Measurements from ENCODE around the gene OR10A6. TPM values are rescaled to one million over a fixed set of nuclear protein-coding genes. Genes with fewer than 3 reads are reported as not detected.
A peak's percentile ranks its signal among the peaks of the same experiment; 100 is the strongest.

OR10A6 gene, protein sequence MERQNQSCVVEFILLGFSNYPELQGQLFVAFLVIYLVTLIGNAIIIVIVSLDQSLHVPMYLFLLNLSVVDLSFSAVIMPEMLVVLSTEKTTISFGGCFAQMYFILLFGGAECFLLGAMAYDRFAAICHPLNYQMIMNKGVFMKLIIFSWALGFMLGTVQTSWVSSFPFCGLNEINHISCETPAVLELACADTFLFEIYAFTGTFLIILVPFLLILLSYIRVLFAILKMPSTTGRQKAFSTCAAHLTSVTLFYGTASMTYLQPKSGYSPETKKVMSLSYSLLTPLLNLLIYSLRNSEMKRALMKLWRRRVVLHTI
- 0.07 TPM in 1 of 2 replicates, not detected in the other for total RNA-seq (2013; cell fraction: nucleolus; rRNA removed)
- not detected in 2 replicates for total RNA-seq (2014; rRNA removed)
- not detected in 2 replicates for total RNA-seq (2014; rRNA removed; fragmentation: Illumina TruSeq; extraction: Trizol)
- total RNA-seq (2021), result not detected in 2 replicates
- not detected for polyA plus RNA-seq (2011; ENCODE audit: low read depth)
- not detected in 2 replicates for polyA plus RNA-seq (2011; rRNA removed)
- polyA plus RNA-seq (2011; cell fraction: cytosol; rRNA removed), result not detected in 2 replicates
- polyA plus RNA-seq (2011; cell fraction: nucleus; rRNA removed), result 0.12 TPM in 1 of 2 replicates, not detected in the other
- polyA plus RNA-seq (2012), result not detected in 2 replicates
- polyA plus RNA-seq (2014; fragmentation: Illumina TruSeq; extraction: Trizol), result not detected in 2 replicates
- not detected for polyA plus RNA-seq (2014; fragmentation: Nextera tagmentation; extraction: Ambion mirVana)
- not detected in 2 replicates for polyA plus RNA-seq (2014; rRNA removed)
- not detected for polyA plus RNA-seq (2016; fragmentation: Nextera tagmentation; extraction: Ambion mirVana)
- polyA minus RNA-seq (2011; rRNA and poly(A)+ RNA removed), result not detected in 2 replicates
- not detected in 2 replicates for polyA minus RNA-seq (2011; cell fraction: cytosol; rRNA and poly(A)+ RNA removed)
- polyA minus RNA-seq (2011; cell fraction: nucleus; rRNA and poly(A)+ RNA removed), result not detected in 2 replicates
- Bru-seq, nascent RNA, result percentile 10 among the genes with signal in this experiment
- not detected for BruChase-seq, experiment 1, labeled RNA remaining after a 6-hour chase
- BruChase-seq, experiment 2, labeled RNA remaining after a 2-hour chase, result not detected
- long read RNA-seq, experiment 1, result 0 reads
- long read RNA-seq, experiment 2, result 0 reads

DNA sequence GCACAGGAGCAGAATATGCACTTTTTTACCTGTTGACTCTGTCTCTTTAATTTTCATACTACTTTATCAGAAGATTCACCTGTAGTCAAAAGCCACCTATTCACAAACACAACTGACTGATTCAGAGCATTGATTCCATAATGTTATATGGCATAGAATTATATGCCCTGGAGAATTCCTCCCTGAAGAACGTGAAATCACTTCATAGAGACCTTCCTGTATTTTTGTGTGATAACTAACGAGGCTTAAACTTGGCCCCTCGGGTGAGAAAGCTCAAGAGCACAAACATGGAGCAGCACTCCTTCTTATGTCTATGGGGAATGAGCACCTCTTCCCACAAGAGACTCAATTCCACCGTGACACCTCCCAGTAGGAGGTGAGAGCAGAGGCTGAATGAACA lies at the start of gene OR10A6:
Gene OR10A6, minus strand, starts transcription at position 101 of the 400 bp plus-strand sequence. CDS start 2,606 bp downstream, outside the sequence.
- CTCF ChIA-PET, result no interaction called here

More for the DNA sequence above, at the start of gene OR10A6:
- ChIA-PET RAD21 (ENCODE audit: unreplicated experiment) (no interaction called here), SMC1A (ENCODE audit: uncharacterized antibody, unreplicated experiment) (no interaction called here), POLR2A (no interaction called here)
- no TSS peak for BruUV-seq (replicated peaks)
- FAIRE-seq (no peak), DNase-seq (ENCODE audit: low read depth, low spot score) (no peak), ATAC-seq (no peak)
- WGBS (ENCODE audit: insufficient coverage, insufficient replicate concordance, low lambda C conversion rate, missing lambda C conversion rate), result 0% methylated on average over 4 of the region's 4 CpGs
- no peak within 1 kb of the TSS for H3K9ac ChIP-seq (ENCODE audit: control insufficient read depth, insufficient read depth, low read length)
- no peak within 1 kb of the TSS for H2AFZ ChIP-seq (ENCODE audit: control insufficient read depth, low read depth, low read length)
- H3K4me2 ChIP-seq (ENCODE audit: control insufficient read depth, insufficient read depth), result no peak within 1 kb of the TSS
- no peak within 1 kb of the TSS for H3K4me3 ChIP-seq
- H3K9me3 ChIP-seq (replicated peaks; ENCODE audit: control insufficient read depth, insufficient read depth, low read length), result no peaks in the 10 kb centered on the region
- H4K20me1 ChIP-seq (ENCODE audit: control insufficient read depth, insufficient read depth), result no peaks in the 10 kb centered on the region
- H3K27me3 ChIP-seq (replicated peaks in 1 of 2; ENCODE audit: control insufficient read depth in 2 of 2, insufficient read depth in 2 of 2, low read length in 1 of 2), result no peaks in the 10 kb centered on the region
- TF ChIP-seq MAX (IDR thresholded peaks at IDR 0.05; ENCODE audit: low read depth, low read length) (no peak), FOXK2 (IDR thresholded peaks at IDR 0.05) (no peak)
- intact Hi-C loops (cut with micrococcal nuclease; ENCODE audit: unreplicated experiment) (no loop called here), in situ Hi-C loops (cut with MboI) (no loop called here)
- H3K4me1 ChIP-seq (ENCODE audit: control insufficient read depth, insufficient read depth, low read length), result no peaks in the 10 kb centered on the region
- H3K27ac ChIP-seq (ENCODE audit: control insufficient read depth, insufficient read depth), result no peak within 1 kb of the TSS
- no peaks in the 10 kb centered on the region for H3K79me2 ChIP-seq (ENCODE audit: control insufficient read depth, insufficient read depth, low read length)
- no peaks in the 10 kb centered on the region for H3K36me3 ChIP-seq (ENCODE audit: control insufficient read depth in 2 of 2, insufficient read depth in 2 of 2, low read length in 1 of 2)

Data from GM12878 (cell line).